Activated CD4-positive, alpha-beta T cell treated with anti-CD3 and anti-CD28 coated beads, Interleukin-2, Interleukin-6, amounts not matched to agents 100 ng/mL and 50 ng/mL, durations not matched to agents 16 hours and 8 hours (primary cell): ENCODE measurements around the gene CEACAM7.
A peak's percentile ranks its signal among the peaks of the same experiment; 100 is the strongest.
"Not testable (repeated sequence)": the region's sequence is repeated elsewhere in the genome, so short reads cannot be mapped to it uniquely, and the experiment has no call there.

Source experiments
- DNase-seq: peaks from one replicate; pipeline ENCODE4 v3.0.0-alpha.2; 2020

Gene CEACAM7

GRCh38 chr19:41688098-41688497 lies at the start of gene CEACAM7:
Gene CEACAM7 (minus strand): TSS chr19:41688270. CDS start chr19:41688165, 105 bp downstream.
- no peak for DNase-seq

DNA sequence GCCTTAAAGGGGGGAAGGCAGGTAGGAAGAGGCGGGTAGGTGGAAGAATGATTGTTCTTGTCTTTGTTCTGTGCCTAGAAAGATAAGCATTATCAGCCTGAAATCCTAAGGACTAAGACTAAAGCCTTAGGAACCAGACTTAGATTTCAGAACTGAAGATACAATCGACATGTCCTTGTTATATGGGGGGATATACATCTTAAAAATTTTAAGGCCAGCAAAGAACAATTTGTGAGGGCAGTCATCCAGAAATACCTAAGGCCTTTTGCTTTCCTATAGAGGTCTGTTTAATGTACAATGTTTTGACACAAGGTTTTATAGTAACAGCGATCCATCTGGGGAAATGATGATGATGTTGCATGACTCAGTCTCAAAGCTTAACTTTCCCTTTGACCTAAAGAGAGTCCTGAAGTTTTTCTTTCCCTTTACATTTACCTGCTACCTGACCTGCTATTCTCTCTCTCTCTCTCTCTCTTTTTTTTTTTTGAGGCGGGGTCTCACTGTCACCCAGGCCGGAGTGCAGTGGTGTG lies 47.1 kb upstream of the CEACAM7 start:
- DNase-seq, result no peak

- DNase-seq, result no peak
Measured at GRCh38 chr19:41734585-41734984, 46.5 kb upstream of the CEACAM7 start.

DNA sequence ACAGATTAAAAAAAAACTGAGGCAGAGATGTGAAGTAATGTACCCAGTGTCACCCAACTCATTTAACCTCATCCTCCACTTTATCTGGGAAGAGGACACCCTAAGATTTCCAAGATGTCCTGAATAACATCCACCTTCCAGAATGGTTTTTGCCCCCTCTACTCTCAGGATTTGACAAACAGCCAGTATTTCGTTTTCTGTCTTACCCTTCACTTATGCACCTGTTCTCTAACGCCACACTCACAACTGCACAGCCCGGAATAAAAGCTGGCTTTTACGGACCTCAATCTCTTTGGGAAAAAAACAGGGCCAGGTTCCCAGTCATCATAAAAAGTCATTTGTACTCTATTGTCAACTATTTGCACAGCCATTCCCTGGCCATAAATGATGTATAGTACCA lies 46.1 kb upstream of the CEACAM7 start:
- DNase-seq, result no peak

GRCh38 chr19:41726493-41726892 lies 38.4 kb upstream of the CEACAM7 start:
- no peak for DNase-seq

GRCh38 chr19:41720103-41720502 lies 32.0 kb upstream of the CEACAM7 start:
- no peak for DNase-seq

DNA sequence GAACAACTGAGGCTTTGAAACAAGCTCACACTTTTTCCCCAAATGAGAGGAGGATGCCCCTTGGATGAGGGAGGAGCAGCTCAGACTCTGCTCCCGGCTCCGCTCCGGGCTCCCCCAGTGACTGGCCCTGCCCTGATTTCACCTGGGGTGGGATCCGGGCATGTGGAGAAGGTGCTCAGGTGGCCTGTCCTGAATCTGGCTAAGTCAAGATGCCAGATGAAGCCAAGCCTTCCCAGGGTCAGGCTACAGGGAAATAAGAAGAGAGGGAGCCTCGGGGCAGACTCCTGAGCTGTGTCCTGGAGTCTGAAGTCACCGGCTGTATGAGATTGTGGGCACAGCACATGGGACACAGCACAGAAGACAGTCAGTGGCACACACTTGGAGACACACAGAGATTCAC lies 30.7 kb upstream of the CEACAM7 start:
- DNase-seq, result no peak

DNA sequence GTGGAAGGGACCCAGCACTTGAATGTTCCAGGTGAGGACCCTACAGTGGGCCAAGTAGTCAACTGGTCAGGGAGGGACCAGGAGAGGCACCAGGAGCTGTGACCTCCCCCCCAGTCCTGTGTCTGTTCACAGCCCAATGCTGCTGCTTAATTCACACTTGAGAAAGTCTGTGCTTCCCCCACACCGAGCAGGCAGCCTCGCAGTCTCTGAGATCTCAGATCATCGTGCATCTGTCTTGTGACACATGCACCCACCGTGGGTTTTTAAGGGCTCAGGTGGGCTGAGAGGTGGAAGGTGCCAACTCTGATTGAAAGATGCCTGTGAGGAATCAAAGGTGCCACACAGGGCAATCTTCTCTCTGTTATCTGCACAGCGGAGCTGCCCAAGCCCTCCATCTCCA lies 26.5 kb upstream of the CEACAM7 start:
- DNase-seq, result no peak

DNA sequence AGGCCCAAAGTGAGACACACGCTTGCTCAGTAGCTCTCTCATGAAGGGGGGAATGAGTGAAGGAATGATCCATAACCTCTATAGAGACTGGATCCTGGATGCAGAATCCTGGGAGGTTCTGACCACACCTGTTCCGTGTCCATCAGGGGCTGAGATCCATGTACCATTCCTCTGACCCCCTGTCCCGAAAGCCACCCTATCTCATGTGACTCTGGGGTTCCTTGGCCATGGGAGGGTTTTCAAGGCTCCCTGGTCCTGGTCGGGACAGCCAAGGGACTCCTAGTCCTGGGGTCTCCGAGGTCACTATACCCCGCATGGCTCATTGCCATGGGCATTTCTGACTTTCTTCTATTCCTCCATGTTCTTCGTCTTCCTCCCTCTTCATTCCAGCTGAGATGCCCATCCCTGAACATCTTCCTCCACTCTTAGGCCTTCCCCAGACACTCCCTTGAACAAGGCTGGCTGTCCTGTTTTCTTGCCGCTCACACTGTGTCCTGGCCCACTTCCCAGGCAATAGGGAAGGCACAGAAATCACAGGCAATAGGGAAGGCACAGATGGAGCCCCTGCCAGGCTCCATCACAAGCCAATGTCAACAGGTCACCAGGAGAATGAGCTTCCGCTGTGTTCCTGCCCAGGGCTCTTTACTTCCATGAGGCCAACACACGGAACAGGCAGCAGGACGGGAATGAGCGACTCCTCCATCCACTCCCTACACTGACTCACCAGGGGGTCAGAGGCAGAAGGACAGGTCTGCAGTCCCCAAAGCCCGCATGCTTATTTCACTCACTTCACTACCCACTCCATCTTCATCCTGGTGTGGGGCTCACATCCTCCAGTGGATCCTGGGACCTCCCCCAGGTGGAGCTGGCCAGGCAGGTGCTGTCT lies 23.5 kb upstream of the CEACAM7 start:
- DNase-seq, result no peak

DNA sequence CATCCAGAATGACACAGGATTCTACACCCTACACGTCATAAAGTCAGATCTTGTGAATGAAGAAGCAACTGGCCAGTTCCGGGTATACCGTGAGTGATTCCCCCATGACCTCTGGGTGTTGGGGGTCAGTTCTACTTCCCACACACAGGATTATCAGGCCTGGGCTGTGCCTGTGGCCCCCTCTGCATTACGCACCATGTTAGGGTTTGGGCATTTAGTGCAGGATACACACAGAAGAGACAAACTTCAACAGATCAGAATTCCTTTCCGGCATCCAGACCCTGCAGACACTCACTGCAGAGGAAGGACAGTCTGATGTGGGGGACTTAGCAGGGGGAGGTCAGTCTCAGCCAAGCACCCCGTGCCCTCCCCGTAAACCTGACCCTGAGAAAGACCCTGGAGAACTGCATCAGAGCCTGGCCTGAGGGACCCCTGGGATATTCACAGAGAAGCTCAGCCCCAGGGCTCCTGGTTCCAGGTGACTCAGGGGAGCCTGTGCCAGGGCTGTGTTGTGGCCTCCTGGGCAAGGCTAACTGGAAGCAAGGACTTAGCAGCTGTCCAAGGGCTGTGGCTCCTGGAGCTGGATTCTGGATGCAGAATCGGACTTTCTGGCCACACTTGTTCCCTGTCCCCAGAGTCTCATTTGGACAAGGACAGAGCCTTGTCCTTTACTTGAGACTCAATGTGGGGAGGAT lies 22.0 kb upstream of the CEACAM7 start:
- DNase-seq, result no peak

- DNase-seq, result not testable (repeated sequence)
Measured at GRCh38 chr19:41709516-41709915, 21.4 kb upstream of the CEACAM7 start.

GRCh38 chr19:41708481-41708880 lies 20.4 kb upstream of the CEACAM7 start, which contains the start of gene CEACAM5:
Gene CEACAM5 (plus strand): TSS chr19:41708626. CDS start chr19:41708732, 106 bp downstream.
- DNase-seq, result no peak

DNA sequence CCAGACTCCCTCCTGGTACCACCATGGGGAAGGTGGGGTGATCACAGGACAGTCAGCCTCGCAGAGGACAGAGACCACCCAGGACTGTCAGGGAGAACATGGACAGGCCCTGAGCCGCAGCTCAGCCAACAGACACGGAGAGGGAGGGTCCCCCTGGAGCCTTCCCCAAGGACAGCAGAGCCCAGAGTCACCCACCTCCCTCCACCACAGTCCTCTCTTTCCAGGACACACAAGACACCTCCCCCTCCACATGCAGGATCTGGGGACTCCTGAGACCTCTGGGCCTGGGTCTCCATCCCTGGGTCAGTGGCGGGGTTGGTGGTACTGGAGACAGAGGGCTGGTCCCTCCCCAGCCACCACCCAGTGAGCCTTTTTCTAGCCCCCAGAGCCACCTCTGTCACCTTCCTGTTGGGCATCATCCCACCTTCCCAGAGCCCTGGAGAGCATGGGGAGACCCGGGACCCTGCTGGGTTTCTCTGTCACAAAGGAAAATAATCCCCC lies 19.9 kb upstream of the CEACAM7 start:
- DNase-seq, result no peak

DNA sequence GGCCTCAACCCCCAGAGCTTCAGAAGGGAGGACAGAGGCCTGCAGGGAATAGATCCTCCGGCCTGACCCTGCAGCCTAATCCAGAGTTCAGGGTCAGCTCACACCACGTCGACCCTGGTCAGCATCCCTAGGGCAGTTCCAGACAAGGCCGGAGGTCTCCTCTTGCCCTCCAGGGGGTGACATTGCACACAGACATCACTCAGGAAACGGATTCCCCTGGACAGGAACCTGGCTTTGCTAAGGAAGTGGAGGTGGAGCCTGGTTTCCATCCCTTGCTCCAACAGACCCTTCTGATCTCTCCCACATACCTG lies 19.4 kb upstream of the CEACAM7 start:
- DNase-seq, result no peak

- peak; percentile 75 for DNase-seq
Measured at GRCh38 chr19:41706741-41707501, 18.9 kb upstream of the CEACAM7 start.

DNA sequence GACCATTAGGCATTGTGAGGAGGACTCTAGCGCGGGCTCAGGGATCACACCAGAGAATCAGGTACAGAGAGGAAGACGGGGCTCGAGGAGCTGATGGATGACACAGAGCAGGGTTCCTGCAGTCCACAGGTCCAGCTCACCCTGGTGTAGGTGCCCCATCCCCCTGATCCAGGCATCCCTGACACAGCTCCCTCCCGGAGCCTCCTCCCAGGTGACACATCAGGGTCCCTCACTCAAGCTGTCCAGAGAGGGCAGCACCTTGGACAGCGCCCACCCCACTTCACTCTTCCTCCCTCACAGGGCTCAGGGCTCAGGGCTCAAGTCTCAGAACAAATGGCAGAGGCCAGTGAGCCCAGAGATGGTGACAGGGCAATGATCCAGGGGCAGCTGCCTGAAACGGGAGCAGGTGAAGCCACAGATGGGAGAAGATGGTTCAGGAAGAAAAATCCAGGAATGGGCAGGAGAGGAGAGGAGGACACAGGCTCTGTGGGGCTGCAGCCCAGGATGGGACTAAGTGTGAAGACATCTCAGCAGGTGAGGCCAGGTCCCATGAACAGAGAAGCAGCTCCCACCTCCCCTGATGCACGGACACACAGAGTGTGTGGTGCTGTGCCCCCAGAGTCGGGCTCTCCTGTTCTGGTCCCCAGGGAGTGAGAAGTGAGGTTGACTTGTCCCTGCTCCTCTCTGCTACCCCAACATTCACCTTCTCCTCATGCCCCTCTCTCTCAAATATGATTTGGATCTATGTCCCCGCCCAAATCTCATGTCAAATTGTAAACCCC lies 17.5 kb upstream of the CEACAM7 start:
- DNase-seq, result peak; percentile 24

DNA sequence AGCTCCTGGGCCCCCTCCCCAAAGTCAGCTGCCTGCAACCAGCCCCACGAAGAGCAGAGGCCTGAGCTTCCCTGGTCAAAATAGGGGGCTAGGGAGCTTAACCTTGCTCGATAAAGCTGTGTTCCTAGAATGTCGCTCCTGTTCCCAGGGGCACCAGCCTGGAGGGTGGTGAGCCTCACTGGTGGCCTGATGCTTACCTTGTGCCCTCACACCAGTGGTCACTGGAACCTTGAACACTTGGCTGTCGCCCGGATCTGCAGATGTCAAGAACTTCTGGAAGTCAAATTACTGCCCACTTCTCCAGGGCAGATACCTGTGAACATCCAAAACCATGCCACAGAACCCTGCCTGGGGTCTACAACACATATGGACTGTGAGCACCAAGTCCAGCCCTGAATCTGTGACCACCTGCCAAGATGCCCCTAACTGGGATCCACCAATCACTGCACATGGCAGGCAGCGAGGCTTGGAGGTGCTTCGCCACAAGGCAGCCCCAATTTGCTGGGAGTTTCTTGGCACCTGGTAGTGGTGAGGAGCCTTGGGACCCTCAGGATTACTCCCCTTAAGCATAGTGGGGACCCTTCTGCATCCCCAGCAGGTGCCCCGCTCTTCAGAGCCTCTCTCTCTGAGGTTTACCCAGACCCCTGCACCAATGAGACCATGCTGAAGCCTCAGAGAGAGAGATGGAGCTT lies 15.7 kb upstream of the CEACAM7 start:
- DNase-seq, result no peak

DNA sequence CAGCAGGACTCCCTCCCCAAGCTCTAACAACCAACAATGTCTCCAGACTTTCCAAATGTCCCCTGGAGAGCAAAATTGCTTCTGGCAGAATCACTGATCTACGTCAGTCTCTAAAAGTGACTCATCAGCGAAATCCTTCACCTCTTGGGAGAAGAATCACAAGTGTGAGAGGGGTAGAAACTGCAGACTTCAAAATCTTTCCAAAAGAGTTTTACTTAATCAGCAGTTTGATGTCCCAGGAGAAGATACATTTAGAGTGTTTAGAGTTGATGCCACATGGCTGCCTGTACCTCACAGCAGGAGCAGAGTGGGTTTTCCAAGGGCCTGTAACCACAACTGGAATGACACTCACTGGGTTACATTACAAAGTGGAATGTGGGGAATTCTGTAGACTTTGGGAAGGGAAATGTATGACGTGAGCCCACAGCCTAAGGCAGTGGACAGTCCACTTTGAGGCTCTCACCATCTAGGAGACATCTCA lies 14.1 kb upstream of the CEACAM7 start:
- no peak for DNase-seq

GRCh38 chr19:41701401-41702075 lies 13.5 kb upstream of the CEACAM7 start:
- DNase-seq, result peak; percentile 19

DNA sequence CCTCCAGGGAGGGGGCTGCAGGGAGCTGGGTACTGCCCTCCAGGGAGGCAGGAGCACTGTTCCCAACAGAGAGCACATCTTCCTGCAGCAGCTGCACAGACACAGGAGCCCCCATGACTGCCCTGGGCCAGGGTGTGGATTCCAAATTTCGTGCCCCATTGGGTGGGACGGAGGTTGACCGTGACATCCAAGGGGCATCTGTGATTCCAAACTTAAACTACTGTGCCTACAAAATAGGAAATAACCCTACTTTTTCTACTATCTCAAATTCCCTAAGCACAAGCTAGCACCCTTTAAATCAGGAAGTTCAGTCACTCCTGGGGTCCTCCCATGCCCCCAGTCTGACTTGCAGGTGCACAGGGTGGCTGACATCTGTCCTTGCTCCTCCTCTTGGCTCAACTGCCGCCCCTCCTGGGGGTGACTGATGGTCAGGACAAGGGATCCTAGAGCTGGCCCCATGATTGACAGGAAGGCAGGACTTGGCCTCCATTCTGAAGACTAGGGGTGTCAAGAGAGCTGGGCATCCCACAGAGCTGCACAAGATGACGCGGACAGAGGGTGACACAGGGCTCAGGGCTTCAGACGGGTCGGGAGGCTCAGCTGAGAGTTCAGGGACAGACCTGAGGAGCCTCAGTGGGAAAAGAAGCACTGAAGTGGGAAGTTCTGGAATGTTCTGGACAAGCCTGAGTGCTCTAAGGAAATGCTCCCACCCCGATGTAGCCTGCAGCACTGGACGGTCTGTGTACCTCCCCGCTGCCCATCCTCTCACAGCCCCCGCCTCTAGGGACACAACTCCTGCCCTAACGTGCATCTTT lies 12.5 kb upstream of the CEACAM7 start:
- DNase-seq, result no peak
